Naive B cell (primary cell): Measurements from ENCODE around the gene CENPA. TPM values are rescaled to one million over a fixed set of nuclear protein-coding genes. Genes with fewer than 3 reads are reported as not detected.
"Not testable (repeated sequence)": the region's sequence is repeated elsewhere in the genome, so short reads cannot be mapped to it uniquely, and the experiment has no call there.

ENCODE experiments used
- ATAC-seq, 2 donors: fragments of 150-1000 bp; cut with Tn5 transposase; 2 replicates each; pipeline ENCODE4 v1.10.0; 2021; ENCODE audit warnings: low read depth in 2 of 2, mild to moderate bottlenecking in 2 of 2, moderate library complexity in 2 of 2
- DNase-seq: peaks from one replicate; pipeline ENCODE4 v3.0.0; 2022
- H3K27ac Mint-ChIP-seq, 6 donors: one replicate each; pipeline ENCODE4 v1.8.0; 2020 to 2022; ENCODE audit warnings: mild to moderate bottlenecking in 6 of 6, mixed read lengths in 6 of 6, moderate library complexity in 5 of 6, inconsistent platforms in 2 of 6
- H3K27me3 Mint-ChIP-seq, 3 donors: one replicate each; pipeline ENCODE4 v1.8.0; 2021 to 2022; ENCODE audit warnings: mixed read lengths in 3 of 3, mild to moderate bottlenecking in 1 of 3
- H3K36me3 Mint-ChIP-seq, 2 donors: one replicate each; pipeline ENCODE4 v1.8.0; 2020 to 2022; ENCODE audit warnings: mixed read lengths in 2 of 2, inconsistent platforms in 1 of 2, mild to moderate bottlenecking in 1 of 2
- H3K4me1 Mint-ChIP-seq, 3 donors: one replicate each; pipeline ENCODE4 v1.8.0; 2020 to 2022; ENCODE audit warnings: mixed read lengths in 3 of 3, inconsistent platforms in 1 of 3, mild to moderate bottlenecking in 1 of 3, moderate library complexity in 1 of 3
- H3K4me3 Mint-ChIP-seq, 8 donors: one replicate each; pipeline ENCODE4 v1.8.0; 2020 to 2022; ENCODE audit warnings: mild to moderate bottlenecking in 8 of 8, mixed read lengths in 8 of 8, moderate library complexity in 8 of 8, inconsistent platforms in 2 of 8
- H3K9me3 Mint-ChIP-seq, 7 donors: one replicate each; pipeline ENCODE4 v1.8.0; 2020 to 2022; ENCODE audit warnings: mixed read lengths in 7 of 7, mild to moderate bottlenecking in 5 of 7, inconsistent platforms in 2 of 7, moderate library complexity in 1 of 7
- polyA plus RNA-seq, 6 donors: library from polyadenylated mRNA; unstranded; fragments of 300-500 nt; fragmentation: Illumina TruSeq; gene quantifications; one replicate each; pipeline ENCODE4 v1.2.3, GENCODE V29; 2021; ENCODE audit warnings: low read depth in 6 of 6

The CENPA gene
- polyA plus RNA-seq, 6 donors from 2014 or later, result not detected

- H3K4me3 Mint-ChIP-seq, result no peak overlapping the region
- H3K27ac Mint-ChIP-seq, result no peak overlapping the region
- no peak for ATAC-seq
- H3K36me3 Mint-ChIP-seq, result no peaks in the 10 kb centered on the region
- peaks cover 29 to 39% (median 39%) of the 10 kb centered on the region in 3 donors for H3K27me3 Mint-ChIP-seq
- H3K9me3 Mint-ChIP-seq, result peaks cover 0 to 6% (median 2%) of the 10 kb centered on the region in 7 donors
- no peak for DNase-seq
- peaks cover 0 to 7% (median 0%) of the 10 kb centered on the region in 3 donors for H3K4me1 Mint-ChIP-seq
Observed at GRCh38 chr2:26811261-26811660, 25.4 kb downstream of the CENPA start.

DNA sequence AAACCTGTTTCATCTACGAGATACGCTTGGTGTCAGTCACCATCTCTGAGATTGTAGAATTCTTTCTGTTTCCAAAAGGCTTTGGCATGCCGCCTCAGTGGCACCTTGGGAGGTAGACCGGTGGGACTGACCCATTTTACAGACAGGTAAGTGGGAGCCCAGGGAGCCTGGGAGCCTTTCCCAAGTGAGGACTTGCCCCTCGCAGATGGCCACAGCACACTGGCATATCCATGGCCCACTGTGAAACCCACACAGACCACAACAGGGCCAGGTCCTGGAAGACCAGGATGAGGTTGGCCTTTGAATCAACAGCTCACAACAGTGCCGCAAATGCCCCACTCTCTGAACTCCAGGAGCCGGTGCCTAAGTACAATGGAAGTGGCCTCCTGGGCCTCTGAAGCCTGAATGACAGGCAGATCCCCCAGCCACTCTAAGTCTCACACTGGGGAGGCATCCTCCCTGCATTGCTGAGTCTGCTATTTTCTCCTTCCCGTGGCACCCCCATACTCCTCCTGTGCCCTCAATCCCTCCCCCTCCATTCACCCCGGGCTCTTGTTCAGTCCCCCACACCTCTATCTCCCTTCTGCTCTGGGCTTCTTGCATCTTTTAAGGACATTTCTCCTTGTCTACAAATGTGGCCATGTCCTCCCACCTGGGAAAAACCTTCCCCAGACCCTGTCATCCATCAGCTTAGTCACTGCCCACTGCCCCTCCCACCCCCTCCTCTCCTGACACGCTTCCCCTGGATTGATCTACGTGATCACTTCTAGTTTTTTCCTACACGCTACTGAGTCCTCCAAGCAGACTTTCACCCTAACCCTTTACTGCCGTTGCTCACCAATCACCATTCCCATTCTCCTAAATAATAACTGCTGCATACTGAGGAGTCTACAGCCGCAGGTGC lies 26.2 kb downstream of the CENPA start:
- no peak for ATAC-seq
- peaks cover 0 to 7% (median 0%) of the 10 kb centered on the region in 3 donors for H3K4me1 Mint-ChIP-seq
- no peak overlapping the region for H3K4me3 Mint-ChIP-seq
- no peaks in the 10 kb centered on the region for H3K36me3 Mint-ChIP-seq
- no peak overlapping the region for H3K27ac Mint-ChIP-seq
- no peak for DNase-seq
- peaks cover 37 to 47% (median 47%) of the 10 kb centered on the region in 3 donors for H3K27me3 Mint-ChIP-seq
- H3K9me3 Mint-ChIP-seq, result peaks cover 0 to 6% (median 2%) of the 10 kb centered on the region in 7 donors

DNA sequence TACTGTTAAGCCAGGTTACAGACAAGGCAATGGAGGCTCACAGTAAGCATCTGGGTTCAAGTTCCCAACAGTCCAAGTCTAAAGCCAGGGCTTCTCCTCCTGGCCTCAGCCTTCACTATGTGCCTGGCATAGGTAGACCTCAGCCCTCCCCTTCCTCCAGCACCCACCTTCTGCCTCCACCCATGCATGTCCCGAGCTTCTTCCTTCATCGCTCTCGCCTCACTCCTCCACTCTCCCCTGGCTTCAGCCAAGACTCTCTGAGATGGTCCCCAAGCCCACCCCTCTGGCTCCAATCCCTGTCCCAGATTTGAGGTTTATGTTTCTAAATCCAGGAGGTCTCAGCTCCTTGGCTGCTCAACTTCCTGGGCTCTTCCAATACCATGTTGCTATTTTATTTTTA lies 26.9 kb downstream of the CENPA start:
- Mint-ChIP-seq H3K36me3 (no peaks in the 10 kb centered on the region), H3K9me3 (peaks cover 0 to 6% (median 2%) of the 10 kb centered on the region in 7 donors), H3K4me3 (no peak overlapping the region), H3K27ac (no peak overlapping the region), H3K27me3 (peaks cover 43 to 54% (median 52%) of the 10 kb centered on the region in 3 donors), H3K4me1 (peaks cover 0 to 7% (median 0%) of the 10 kb centered on the region in 3 donors)
- DNase-seq, result no peak
- no peak for ATAC-seq

GRCh38 chr2:26814072-26814765 lies 28.4 kb downstream of the CENPA start:
- DNase-seq, H3K4me3 Mint-ChIP-seq, H3K9me3 Mint-ChIP-seq, H3K36me3 Mint-ChIP-seq, ATAC-seq, H3K4me1 Mint-ChIP-seq, H3K27ac Mint-ChIP-seq: not testable (repeated sequence)
- H3K27me3 Mint-ChIP-seq, result peaks cover 49 to 69% (median 65%) of the 10 kb centered on the region in 3 donors

DNA sequence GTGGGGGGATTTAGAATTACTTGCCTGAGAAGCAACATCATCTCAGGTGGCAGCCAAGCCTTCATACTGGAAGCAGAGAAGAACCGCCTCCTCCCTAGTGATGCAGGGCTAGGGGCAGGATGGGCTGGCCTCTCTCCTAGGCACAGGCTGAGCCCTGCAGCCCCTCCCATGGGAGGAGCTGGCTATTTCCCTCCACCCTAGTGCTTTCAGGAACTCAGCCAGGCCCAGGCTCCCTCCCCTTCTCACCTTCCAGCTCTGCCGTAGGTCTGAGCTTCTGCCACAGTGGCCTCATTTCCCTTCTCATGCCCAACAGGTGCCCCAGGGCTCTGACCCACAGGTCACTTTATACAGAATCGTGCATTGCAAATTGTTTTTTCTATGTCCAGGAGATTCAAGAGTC lies 31.0 kb downstream of the CENPA start:
- no peak overlapping the region for H3K27ac Mint-ChIP-seq
- no peaks in the 10 kb centered on the region for H3K4me1 Mint-ChIP-seq
- H3K36me3 Mint-ChIP-seq, result no peaks in the 10 kb centered on the region
- H3K9me3 Mint-ChIP-seq, result peaks cover 0 to 6% (median 2%) of the 10 kb centered on the region in 7 donors
- no peak for ATAC-seq
- no peak overlapping the region for H3K4me3 Mint-ChIP-seq
- DNase-seq, result no peak
- peaks cover 41 to 55% (median 53%) of the 10 kb centered on the region in 3 donors for H3K27me3 Mint-ChIP-seq

- Mint-ChIP-seq H3K36me3 (no peaks in the 10 kb centered on the region), H3K27me3 (peaks cover 33 to 45% (median 42%) of the 10 kb centered on the region in 3 donors), H3K27ac (no peak overlapping the region), H3K4me3 (no peak overlapping the region), H3K9me3 (peaks cover 0 to 6% (median 0%) of the 10 kb centered on the region in 7 donors), H3K4me1 (peaks cover 0 to 3% (median 0%) of the 10 kb centered on the region in 3 donors)
- ATAC-seq, result no peak
- no peak for DNase-seq
Observed at GRCh38 chr2:26818255-26818654, 32.4 kb downstream of the CENPA start.

- DNase-seq, result no peak
- Mint-ChIP-seq H3K9me3 (peaks cover 0 to 6% (median 0%) of the 10 kb centered on the region in 7 donors), H3K27ac (no peak overlapping the region), H3K4me3 (peak overlapping the region in 1 of 8 donors; percentile 57), H3K36me3 (no peaks in the 10 kb centered on the region), H3K4me1 (peaks cover 0 to 3% (median 0%) of the 10 kb centered on the region in 3 donors), H3K27me3 (peaks cover 33 to 40% (median 35%) of the 10 kb centered on the region in 3 donors)
- ATAC-seq, result no peak
Observed at GRCh38 chr2:26818972-26819371, 33.1 kb downstream of the CENPA start.

DNA sequence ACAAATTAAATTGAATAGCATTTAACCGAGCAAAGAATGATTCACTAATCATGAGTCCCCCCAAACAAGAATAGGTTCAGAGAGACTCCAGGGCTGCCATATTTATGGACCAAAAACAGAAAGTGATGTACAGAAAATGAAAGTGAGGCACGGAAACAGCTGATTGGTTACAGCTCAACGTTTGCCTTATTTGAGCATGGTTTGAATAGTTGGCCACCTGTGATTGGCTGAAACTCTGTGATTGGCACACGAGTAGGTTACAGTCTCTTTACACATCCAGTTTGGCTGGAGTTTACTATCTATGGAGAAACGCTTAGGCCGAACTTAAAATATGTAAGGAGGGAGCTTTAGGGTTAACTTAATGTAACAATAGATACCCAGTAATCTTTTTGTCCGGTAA lies 35.1 kb downstream of the CENPA start:
- no peak for DNase-seq

GRCh38 chr2:26822877-26823276 lies 37.0 kb downstream of the CENPA start:
- Mint-ChIP-seq H3K27ac (no peak overlapping the region), H3K9me3 (no peaks in the 10 kb centered on the region), H3K27me3 (peaks cover 16 to 20% (median 17%) of the 10 kb centered on the region in 3 donors), H3K36me3 (no peaks in the 10 kb centered on the region), H3K4me1 (peaks cover 0 to 3% (median 0%) of the 10 kb centered on the region in 3 donors), H3K4me3 (no peak overlapping the region)
- DNase-seq, result no peak
- ATAC-seq, result no peak

More for the DNA sequence above, 35.1 kb downstream of the CENPA start:
- Mint-ChIP-seq H3K9me3 (no peaks in the 10 kb centered on the region), H3K4me1 (peaks cover 0 to 3% (median 0%) of the 10 kb centered on the region in 3 donors), H3K4me3 (no peak overlapping the region), H3K36me3 (no peaks in the 10 kb centered on the region), H3K27ac (no peak overlapping the region), H3K27me3 (peaks cover 26 to 34% (median 30%) of the 10 kb centered on the region in 3 donors)
- ATAC-seq, result no peak

GRCh38 chr2:26838121-26838906 lies 52.5 kb downstream of the CENPA start:
- no peak overlapping the region for H3K4me3 Mint-ChIP-seq
- DNase-seq (no peak), ATAC-seq (no peak)
- no peak overlapping the region for H3K27ac Mint-ChIP-seq
- H3K27me3 Mint-ChIP-seq, result peaks cover 26 to 69% (median 54%) of the 10 kb centered on the region in 3 donors
- H3K4me1 Mint-ChIP-seq, result no peaks in the 10 kb centered on the region
- H3K9me3 Mint-ChIP-seq, result peaks cover 0 to 2% (median 0%) of the 10 kb centered on the region in 7 donors
- no peaks in the 10 kb centered on the region for H3K36me3 Mint-ChIP-seq

- Mint-ChIP-seq H3K4me1 (no peaks in the 10 kb centered on the region), H3K9me3 (peaks cover 0 to 2% (median 0%) of the 10 kb centered on the region in 7 donors), H3K36me3 (no peaks in the 10 kb centered on the region), H3K27me3 (peaks cover 30 to 70% (median 52%) of the 10 kb centered on the region in 3 donors), H3K27ac (no peak overlapping the region), H3K4me3 (no peak overlapping the region)
- no peak for ATAC-seq
- DNase-seq, result no peak
Observed at GRCh38 chr2:26840937-26841610, 55.2 kb downstream of the CENPA start.

- no peak for DNase-seq
- H3K36me3 Mint-ChIP-seq, result no peaks in the 10 kb centered on the region
- ATAC-seq, result no peak
- no peaks in the 10 kb centered on the region for H3K9me3 Mint-ChIP-seq
- peaks cover 42 to 74% (median 53%) of the 10 kb centered on the region in 3 donors for H3K27me3 Mint-ChIP-seq
- H3K4me3 Mint-ChIP-seq, result no peak overlapping the region
- peaks cover 3 to 11% (median 9%) of the 10 kb centered on the region in 3 donors for H3K4me1 Mint-ChIP-seq
- H3K27ac Mint-ChIP-seq, result no peak overlapping the region
Observed at GRCh38 chr2:26843041-26843440, 57.2 kb downstream of the CENPA start.
